Stimulated activated CD4-positive, alpha-beta T cell treated with anti-CD3 and anti-CD28 coated beads, Interleukin-12 subunit alpha, Interleukin-12 subunit beta, amount 100 ng/mL, for 24 hours (primary cell): ENCODE results near the gene CAMTA1.
"Not testable (repeated sequence)": the region's sequence is repeated elsewhere in the genome, so short reads cannot be mapped to it uniquely, and the experiment has no call there.

Source experiments
- DNase-seq, 2 experiments: peaks; one replicate each; pipeline ENCODE4 v3.0.0-alpha.2; 2020; ENCODE audit warnings: low read depth in 2 of 2

CAMTA1 gene

DNA sequence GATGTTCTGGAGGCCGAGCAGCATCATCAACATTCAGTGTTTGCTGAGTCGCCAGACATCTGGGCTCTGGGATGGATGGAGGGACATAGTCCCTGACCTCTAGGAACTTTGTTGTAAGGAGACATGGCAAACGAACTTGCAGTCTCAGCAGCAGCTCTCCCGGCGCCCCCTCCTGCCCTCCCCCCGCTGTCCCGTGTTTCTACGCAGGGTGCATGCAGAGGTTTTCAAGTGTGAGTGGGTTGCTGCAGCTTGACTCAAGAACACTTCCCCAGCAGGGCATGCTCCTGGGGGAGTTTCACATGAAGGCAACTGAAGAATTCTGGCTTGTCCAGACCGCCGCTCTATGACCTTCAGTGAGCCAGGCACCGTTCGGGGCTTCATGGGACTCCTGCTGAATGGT, 121.9 kb downstream of the CAMTA1 start:
- no peak for DNase-seq

DNA sequence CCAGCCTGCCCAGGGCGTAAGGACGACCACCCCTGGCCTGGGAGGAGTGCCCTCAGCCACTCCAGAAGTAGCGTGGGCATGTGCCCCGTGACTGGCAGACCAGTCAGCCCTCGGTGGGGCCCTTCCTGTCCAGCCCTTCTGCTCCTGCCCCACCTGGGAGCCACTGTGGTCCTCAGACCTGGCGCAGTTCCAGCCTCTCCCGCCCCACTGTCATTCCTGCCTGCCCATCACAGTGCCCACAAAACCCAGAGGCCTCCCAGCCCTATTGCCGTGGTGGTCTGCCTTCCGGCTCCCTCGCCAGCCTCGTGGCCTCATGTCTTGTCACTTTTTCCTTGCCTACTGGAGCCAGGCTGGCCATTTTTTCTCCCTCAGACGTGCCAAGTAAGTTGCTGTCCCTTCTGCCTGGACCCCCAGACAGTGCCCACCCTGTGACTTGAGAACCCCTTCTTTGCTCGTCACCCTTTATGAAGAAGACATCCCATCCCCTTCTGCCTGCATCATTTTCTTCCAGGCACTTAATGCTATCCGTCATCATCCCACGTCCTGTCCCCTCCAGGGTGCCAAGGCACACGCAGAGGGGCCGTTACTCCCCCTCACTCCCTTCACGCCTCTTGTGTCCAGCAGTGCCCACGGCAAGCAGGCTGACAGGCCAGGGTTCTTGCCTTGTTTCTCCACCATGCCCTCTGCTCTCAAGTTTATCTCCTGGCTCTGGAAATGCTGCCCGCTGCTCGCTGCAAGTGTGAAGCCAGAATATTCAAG, 122.6 kb downstream of the CAMTA1 start:
- no peak for DNase-seq

DNA sequence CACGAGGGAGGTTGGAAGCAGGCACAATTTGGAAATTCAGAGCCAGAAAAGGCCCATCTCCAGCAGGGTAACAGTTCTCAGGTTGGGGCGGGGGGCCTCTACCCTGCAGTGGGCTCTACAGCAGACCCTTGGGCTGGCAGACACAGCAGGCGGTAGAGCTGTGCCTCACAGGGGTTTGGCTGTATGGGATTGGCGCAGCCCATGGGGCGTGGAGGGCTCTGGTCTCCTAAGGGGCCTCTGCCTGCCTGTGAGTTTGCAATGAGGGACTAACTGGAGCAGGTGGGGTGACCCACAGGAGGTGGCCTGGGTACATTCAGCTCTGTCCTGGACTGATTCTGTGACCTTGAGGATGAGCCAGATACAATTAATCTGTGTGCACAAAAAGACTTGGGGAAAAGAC, 124.1 kb downstream of the CAMTA1 start:
- DNase-seq = no peak

DNA sequence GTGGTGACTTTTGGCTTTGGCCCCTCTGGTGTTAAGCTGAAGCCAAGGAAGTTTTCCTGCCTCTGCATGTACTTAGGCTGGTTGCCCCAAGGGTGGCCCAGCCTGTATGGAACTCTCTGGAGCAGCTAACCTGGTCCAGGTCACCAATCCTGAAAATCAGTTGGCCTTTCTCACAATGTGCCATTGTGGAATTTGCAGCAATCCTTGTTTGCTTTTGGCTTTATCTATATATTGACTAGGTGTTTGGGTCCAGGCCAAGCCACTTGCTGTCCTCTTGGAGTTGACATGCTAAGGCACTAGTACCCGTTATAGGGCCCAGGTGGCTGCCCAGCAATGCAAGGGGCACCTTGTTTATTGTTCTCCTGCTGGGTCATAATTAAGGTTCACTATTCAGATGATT, 124.6 kb downstream of the CAMTA1 start:
- DNase-seq = no peak

DNA sequence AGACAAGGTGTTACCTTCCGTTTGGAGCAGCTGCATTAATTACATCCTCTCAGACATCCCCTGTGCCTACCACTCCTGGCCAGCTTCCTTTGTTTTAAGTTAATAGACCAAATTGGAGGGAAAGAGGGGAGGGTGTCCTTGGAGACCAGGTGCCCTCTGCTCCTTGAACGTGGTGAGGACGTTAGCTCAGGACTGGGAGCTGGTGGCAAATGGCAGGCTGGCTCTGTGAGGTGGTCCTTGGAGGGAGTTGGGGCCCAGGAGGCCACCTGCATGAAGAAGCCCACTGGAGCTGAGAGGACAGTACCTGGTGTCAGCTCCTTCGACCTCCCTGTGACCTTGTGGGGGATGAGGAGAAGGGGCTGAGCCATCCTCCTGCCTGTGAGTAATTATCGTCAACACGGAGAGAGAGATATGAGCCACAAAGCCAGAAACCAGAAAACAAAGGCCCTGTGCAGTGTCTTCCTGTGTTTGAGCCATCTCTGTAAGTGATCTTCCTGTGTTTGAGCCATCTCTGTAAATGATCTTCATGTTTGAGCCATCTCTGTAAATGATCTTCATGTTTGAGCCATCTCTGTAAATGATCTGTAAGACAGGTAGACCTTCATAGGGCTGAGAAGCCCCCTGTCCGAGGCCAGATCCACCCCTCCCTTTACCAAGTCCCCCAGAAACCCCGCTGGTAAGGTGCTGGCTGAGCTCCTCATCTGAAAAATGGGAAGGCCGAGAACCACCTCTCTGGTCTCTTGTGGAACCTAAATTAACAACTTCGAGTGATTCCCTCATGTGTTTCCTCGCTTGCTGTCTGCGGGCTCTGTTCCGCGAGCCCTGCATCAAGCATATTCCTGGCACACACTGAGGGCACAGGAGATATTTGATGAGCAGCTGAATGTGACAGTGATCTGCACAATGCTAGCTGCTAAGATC, 126.0 kb downstream of the CAMTA1 start:
- no peak for DNase-seq

DNA sequence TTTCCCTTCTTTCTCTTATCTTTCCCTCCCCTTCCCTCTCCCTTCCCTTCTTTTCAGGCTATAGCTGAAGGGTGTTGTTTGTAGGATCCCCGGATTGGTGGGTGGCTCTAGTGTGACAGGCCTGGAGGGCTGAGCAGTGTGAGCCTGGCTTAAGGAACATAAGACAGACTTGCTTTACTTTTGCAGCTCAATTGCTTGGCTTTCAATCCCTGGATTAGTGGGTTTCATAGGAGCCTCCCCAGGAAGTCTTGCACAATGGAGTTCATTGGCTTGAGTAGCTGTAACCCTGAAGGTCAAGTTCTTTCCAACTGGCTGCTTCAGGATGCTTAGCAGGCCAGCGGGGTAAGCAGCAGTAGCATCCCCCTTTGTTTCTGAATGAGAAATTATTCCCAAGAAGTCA, 126.7 kb downstream of the CAMTA1 start:
- no peak for DNase-seq

DNA sequence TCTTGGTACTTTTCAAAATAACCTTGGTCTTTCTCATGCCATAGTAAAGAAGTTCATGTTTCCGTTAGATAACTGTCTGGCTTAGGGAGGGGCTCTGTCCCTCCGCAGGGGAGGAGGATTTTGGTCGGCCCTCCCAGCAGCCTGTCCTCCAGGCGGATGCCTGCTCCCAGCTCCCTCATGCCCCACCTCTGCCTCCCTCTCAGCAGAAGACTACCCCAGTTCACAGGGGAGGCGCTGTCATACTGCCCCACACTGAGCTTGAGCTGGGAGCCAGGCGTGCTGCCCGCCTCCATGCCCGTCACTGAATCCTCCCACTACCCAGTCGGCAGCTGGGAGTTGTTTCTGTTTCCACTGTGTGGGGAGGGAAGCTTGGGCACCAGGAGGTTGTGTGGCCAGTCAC, 127.3 kb downstream of the CAMTA1 start:
- DNase-seq = no peak

DNA sequence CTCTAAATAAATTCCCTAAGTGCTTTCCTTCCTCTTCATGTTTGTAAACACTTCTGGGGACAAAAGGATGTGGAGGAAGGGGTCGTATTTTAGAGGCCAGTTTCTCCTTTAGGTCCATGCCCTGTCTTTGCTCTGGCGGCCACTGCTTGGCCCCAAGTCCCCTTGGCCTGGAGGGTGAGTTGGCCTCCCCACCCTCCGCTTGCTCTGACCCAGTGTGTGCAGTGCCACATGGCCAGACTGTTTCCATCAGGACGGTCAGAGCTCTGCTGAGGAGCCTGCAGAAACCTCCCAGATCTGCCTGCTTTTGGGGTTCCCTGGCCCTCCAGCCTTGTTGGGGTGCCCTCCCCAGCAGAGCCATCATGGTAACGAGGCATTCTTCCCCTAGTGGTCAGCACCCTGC, 127.8 kb downstream of the CAMTA1 start:
- DNase-seq = no peak

DNA sequence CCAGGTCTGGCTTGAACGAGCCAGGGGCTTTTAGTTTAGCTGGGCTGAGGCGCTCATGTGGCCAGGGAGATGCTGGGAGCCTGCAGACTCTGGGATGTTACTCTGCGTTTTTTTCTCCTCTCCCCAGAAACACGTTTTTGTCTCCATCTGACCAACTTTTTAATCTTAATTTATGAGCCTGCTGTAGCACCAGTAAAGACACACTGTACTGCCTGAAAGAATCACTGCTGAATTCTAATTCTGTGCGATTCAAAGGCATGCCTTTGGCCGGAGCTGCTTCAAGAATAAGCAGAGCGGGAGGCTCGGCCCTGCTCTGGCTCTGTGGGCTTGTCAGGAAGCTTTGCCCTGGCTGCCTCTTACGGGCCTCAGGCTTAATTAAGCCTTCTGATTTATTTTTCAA, 129.5 kb downstream of the CAMTA1 start:
- DNase-seq = no peak

DNA sequence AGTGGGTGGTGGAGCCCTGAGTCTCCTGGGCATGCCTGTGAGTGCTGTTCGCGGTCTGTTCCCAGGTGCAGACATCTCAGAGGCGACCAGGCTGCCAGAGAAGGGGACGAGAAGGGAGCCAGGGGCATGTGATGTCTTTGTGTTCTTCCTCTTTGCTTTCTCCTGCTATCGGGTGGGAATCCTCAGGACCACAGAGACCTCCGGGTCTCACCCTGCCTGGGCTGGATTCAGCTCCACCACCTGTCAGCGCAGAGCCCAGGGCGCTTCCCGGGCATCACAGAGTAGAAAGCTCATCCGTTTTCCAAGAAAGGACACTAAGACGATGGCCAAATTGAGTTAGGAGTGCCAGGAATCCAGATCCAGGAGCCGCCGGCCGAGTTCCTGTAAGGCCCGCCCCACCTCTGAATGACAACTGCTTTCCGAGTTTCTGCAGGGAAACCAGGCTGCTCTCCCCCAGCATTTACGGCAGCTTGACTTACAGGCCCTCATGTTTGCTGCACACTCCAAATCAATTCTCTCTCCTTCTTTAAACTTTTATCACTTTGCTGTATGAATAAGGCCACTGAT, 130.8 kb downstream of the CAMTA1 start:
- no peak for DNase-seq

DNA sequence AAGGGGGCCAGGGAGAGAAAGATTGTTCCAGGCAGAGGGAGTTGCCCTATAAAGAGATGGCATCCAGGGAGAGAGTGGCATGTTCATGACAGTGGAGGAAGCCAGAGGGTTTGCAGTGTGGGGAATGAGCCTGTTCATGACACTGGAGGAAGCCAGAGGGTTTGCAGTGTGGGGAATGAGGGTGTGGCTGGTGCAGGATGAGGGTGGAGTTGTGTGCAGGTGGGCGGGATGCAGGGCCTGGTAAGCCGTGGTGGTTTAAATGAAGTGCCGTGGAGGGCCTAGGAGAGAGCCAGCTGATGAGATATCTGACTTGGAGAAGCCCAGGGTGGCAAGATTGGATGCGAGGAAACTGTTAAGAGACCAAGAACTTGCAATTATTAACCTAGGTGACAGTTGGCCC, 131.8 kb downstream of the CAMTA1 start:
- no peak for DNase-seq

DNA sequence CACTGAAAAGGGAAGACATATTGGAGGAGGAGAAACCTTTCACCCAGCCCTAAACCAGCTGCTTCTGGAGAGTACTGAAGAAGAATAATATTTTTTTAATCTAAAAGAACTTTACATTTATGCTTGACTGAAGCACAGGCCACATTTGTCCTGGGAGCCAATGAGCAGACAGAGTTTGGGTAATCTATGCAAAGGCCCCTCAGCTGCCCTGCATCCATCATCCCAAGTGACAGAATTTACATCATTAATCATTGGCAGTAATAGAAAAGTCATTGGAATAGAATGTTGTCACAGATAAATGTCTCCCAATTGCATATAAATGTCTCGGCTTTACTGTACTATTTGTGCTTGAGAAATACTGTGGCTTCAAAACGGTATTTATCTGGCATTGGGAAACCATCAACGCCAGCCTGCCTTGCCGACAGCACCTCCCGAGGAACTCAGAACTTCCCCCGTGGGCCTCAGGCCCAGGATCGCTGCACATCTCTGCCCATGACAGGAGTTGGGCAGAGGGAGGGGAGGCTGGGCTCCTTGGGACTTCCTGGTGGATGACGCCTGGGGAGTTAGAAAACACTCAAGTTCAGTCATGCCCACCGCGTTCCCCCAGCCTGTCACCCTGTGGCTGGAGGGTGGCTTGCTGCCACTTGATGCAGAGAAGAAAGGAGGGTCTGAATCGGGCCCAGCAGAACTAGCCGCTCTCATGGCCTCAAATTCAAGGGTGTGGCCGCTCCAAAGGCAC, 133.1 kb downstream of the CAMTA1 start:
- DNase-seq = no peak

DNA sequence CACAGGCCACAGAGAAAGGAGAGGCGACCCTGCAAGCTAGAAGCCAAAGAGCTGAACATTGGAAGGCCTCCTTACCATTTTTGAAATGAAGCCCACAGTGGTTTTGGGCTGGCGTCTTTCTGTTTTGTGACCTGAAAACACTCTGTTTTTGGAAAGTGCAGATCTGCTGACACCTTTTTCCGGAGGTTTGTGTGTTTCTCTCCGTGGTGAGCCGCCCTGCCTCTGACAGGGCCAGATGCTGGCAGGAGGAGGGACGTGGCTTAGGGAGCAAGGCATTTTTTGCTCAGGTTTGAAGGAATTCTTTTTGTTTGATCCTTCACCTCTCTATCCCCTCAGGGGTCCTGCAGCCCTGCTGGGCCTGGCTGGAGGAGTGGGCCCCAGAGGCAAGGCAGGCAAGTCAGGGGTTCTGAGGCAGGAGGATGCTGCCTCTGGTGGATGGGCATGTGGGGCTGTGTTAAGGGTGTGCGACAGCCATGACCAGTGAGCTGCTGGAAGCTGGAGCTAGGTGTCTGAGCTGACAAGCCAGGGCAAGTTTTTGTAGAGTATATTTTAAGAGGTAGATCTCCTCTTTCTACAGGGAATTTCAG, 133.8 kb downstream of the CAMTA1 start:
- no peak for DNase-seq

DNA sequence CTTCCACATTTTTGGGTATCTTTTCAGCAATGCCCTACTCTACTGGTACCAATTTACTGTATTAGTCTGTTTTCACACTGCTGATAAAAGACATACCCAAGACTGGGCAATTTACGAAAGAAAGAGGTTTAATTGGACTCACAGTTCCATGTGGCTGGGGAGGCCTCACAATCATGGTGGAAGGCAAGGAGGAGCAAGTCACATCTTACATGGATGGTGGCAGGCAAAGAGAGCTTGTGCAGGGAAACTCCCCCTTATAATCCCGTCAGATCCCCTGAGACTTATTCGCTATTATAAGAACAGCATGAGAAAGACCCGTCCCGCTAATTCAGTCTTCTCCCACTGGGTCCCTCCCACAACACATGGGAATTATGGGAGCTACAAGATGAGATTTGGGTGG, 136.3 kb downstream of the CAMTA1 start:
- DNase-seq = not testable (repeated sequence)

DNA sequence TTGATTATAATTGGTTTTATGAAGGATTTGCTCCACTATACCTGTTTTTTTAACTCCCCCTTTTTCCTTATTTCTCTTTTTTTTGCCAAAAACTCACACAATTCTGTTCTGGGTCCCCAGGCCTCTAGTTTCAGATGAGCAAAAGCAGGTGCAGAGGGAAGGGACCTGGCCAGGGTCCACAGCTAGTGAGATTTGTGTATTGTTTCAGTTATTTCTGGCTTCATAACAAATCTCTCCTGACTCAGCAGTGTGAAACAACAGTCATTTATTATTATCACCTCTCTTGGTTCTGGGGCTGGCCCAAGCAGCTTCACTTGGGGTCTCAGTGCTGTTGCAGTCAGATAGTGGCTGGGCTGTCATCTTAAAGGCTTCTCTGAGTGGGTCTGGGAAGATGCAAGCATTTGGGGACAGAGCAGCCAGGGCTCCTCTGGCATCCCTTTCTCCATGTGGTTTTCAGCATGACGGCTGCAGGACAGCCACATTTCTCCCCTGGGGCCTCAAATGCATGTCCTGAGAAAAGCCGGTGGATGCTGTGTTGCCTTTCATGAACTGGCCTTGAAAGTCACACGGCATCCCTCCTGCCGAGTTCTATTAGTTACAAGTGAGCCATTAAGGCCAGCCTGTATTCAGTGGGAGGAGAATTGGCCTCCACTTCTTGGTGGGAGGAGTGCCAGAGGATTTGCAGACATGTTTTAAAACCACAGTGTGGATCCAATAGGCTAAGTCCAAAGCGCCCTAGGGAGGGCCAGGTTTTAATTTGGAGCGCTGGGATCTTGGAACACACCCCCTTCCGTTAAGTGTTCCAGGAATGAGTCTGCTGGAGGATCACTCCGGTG, 137.1 kb downstream of the CAMTA1 start:
- no peak for DNase-seq

DNA sequence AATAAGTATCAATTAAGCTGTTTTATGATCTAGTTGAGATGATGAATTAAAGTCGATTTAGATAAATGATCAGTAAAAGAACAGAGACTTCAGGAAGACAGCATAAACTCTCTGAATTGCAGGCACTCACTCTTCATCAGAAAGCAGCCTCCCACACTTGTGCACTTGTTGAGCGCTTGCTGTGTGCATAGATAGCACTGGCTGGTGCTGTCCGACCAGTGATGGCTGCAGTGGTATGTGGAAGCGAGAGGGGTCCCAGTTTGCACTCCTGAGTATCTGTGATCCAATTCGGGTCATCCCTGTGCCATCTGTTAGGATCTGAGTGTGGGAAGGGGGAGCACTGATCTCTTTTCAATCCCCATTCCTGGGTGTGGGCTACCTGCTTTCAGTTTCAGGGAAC, 137.8 kb downstream of the CAMTA1 start:
- no peak for DNase-seq

DNA sequence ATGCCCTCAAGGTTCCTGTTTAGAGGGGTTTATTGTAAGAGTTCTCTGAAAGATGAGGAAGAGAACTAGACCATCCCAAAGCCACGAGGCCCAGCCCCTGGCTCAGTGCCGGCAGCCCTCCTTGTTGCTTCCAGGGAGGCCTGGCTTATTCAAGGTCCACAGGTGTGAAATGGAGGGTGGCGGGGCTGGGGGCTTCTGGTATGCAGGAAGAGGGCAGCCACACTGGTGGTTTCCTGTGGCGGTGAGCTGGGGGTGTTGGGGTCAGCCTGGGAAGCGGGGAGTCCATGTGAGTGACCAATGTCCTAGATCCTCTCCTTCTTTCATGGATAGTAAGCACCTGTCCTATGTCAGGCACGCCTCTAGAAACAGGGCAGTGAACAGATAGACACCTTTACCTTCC, 138.2 kb downstream of the CAMTA1 start:
- DNase-seq = no peak

DNA sequence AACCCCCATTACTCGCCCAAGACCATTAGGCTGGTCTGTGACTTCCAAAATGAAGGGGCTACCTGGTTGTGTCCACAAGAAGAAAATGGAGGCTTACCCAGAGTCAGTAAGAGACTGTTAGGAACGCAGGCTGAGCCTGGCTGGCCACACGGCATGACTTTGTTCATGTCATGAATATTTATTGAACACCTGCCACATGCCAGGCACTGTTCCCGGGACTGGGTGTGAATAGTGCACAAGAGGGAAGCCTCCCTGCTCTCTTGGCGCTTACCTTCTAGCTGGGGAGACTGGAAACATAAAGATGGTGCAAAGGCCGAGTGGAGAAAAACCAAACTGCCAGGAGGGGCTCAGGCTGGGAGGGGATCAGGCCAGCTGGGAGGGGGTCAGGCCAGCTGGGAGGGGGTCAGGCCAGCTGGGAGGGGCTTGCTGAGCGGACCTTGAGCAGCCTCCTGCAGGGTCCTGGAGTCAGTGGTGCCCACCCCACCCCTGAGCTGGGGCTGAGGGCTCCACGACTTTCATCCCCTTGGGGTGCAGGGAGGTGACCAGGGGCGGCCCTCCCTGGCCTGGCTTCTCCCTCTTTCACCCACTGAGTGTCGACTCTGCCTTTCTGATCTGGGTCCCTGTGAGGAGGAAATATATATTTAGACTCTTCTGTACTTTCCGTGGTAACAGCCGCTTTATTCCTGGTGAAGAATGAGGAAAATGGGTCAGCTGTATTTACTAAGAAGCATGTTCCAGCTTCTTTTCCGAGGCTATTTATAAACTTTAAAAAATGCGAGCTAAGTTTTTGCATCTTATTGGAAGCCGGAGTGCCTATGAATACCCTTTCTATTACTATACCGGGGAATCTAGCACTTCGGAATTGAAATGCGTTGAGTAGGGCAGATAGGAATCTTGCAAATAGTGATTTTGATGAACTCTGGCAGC, 139.0 kb downstream of the CAMTA1 start:
- DNase-seq = no peak

DNA sequence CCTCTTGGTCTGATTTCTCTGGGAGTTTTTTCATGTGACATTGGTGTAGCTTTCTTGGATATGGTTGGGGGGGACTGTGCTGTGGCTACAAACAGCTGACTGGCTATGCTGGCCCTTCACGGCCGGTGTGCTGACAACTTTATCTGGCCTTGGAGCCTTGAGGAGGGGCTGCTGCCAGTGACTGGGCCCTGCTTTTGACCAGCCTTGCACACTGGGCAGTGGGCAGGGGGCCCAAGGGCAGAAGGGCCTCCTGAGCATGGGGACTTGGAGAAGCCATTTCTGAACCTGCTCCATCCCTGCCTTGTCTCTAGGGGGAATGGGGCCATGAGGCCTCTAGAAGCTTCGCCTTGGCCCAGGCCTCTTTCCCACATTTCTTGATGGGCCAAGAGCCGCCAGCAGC, 139.6 kb downstream of the CAMTA1 start:
- no peak for DNase-seq

DNA sequence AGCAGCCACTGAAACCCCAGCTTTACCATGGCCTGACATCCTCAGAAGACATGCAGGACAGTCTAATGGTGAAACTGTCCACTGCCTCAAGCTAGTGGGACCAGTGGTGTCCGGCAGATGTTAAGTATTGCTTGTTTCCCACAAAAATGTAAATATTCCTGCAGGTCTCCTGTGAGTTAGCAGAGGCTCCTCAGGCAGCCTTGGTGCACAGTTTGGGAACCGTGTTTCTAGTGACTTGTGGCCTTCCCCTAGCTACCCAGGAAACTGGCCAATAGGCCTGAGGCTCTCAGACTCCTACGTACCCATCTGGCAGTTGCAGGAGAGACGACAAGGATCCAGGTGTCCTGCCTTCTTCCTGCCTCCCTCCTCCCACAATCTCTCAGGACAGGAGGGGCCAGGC, 142.4 kb downstream of the CAMTA1 start:
- DNase-seq = no peak
